HCT116 (cell line): ENCODE results near the gene HLCS. TPM values are rescaled to one million over a fixed set of nuclear protein-coding genes. Genes with fewer than 3 reads are reported as not detected.
A peak's percentile ranks its signal among the peaks of the same experiment; 100 is the strongest.

Experiments
- ATAC-seq: fragments of 200-7000 bp; cut with Tn5 transposase; 2 replicates; pipeline ENCODE4 v1.9.1; 2020; ENCODE audit warnings: mild to moderate bottlenecking, moderate library complexity
- BruUV-seq: library from RNA; stranded (reverse); fragments of 400-500 nt; replicated peaks from 2 replicates; lab custom pipeline; 2021; lab: Mats Ljungman, UMichigan
- CTCF ChIA-PET: fragments of 300-600 bp; sonication (Branson Sonifier 250); formaldehyde crosslinking; loops from one replicate; lab custom pipeline; 2021; ENCODE audit warnings: antibody characterized with exemption; lab: Charles Lee
- POLR2A ChIA-PET: fragments of 300-600, 350-600 bp; sonication (Branson Sonifier 250); formaldehyde crosslinking; loops from one replicate; lab custom pipeline; 2021; ENCODE audit warnings: antibody characterized with exemption; lab: Charles Lee
- RAD21 ChIA-PET, 2 experiments: fragments of 300-600 bp; sonication (Branson Sonifier 250); formaldehyde crosslinking; loops; one replicate each; lab custom pipeline; 2023; ENCODE audit warnings: low total read pairs in 2 of 2; ENCODE audit not compliant: uncharacterized antibody in 2 of 2, unreplicated experiment in 2 of 2, low non-redundant PET in 1 of 2; lab: Charles Lee
- DNase-seq: peaks from one replicate; pipeline ENCODE4 v3.0.0-alpha.2; 2010; ENCODE audit warnings: low read depth, low spot score
- H2AFZ ChIP-seq: fragments of 200-600 bp; shearing (Covaris generic), sonication (generic); 2 replicates; pipeline ENCODE4 v1.6.1; 2017; ENCODE audit warnings: low read depth, mixed run types, mixed read lengths, antibody characterized with exemption, low read length; ENCODE audit not compliant: poor library complexity, severe bottlenecking
- H3K27ac ChIP-seq: 2 replicates; pipeline ENCODE4 v1.5.1; 2012; ENCODE audit warnings: low read depth, low read length
- H3K27me3 ChIP-seq: fragments of 200-600 bp; sonication (generic); 2 replicates; pipeline ENCODE4 v1.6.1; 2016; ENCODE audit warnings: mixed run types, low read length, mixed read lengths; ENCODE audit not compliant: insufficient read depth
- H3K36me3 ChIP-seq, 2 experiments: fragments of 200-500 bp in 1 of 2; fragments of 200-600 bp in 1 of 2; sonication (Bioruptor generic) in 1 of 2; sonication (generic) in 1 of 2; 2 replicates each; pipeline versions ENCODE4 v1.5.1 to v1.6.1; 2014 to 2016; ENCODE audit warnings: low read length in 2 of 2, inconsistent platforms in 1 of 2, mixed read lengths in 1 of 2, mixed run types in 1 of 2; ENCODE audit not compliant: insufficient read depth in 2 of 2, control insufficient read depth in 1 of 2
- H3K4me1 ChIP-seq, 2 experiments: fragments of 200-600 bp in 1 of 2; sonication (generic) in 1 of 2; 2 replicates each; pipeline versions ENCODE4 v1.5.1 to v1.6.1; 2012 to 2017; ENCODE audit warnings: low read length in 2 of 2, inconsistent platforms in 1 of 2, mild to moderate bottlenecking in 1 of 2, mixed read lengths in 1 of 2, mixed run types in 1 of 2, moderate library complexity in 1 of 2; ENCODE audit not compliant: insufficient read depth in 2 of 2, control insufficient read depth in 1 of 2
- H3K4me2 ChIP-seq: fragments of 200-600 bp; sonication (generic); 2 replicates; pipeline ENCODE4 v1.6.1; 2017; ENCODE audit warnings: mixed run types, low read length, mixed read lengths
- H3K4me3 ChIP-seq, 2 experiments: fragments of 200-600 bp in 1 of 2; sonication (generic) in 1 of 2; replicated peaks in 1 of 2; 2 replicates each; pipeline ENCODE4 v1.5.1; 2011 to 2016; ENCODE audit warnings: low read length in 2 of 2, control low read depth in 1 of 2, low read depth in 1 of 2, mild to moderate bottlenecking in 1 of 2, mixed read lengths in 1 of 2, mixed run types in 1 of 2
- H3K79me2 ChIP-seq: fragments of 200-600 bp; sonication (generic); 2 replicates; pipeline ENCODE4 v1.6.1; 2017; ENCODE audit warnings: mild to moderate bottlenecking, mixed run types, low read length, moderate library complexity, mixed read lengths; ENCODE audit not compliant: insufficient read depth
- H3K9ac ChIP-seq: fragments of 200-600 bp; sonication (generic); 2 replicates; pipeline ENCODE4 v1.6.1; 2016; ENCODE audit warnings: low read length, mixed read lengths
- H3K9me2 ChIP-seq: fragments of 200-600 bp; sonication (generic), shearing (Covaris generic); 2 replicates; pipeline ENCODE4 v1.6.1; 2017; ENCODE audit warnings: mixed run types, mild to moderate bottlenecking, moderate library complexity; ENCODE audit not compliant: insufficient read depth
- H3K9me3 ChIP-seq, 2 experiments: fragments of 200-500 bp in 1 of 2; fragments of 200-600 bp in 1 of 2; sonication (Bioruptor generic) in 1 of 2; sonication (generic) in 1 of 2; 2 replicates each; pipeline ENCODE4 v1.6.1; 2014 to 2017; ENCODE audit warnings: low read length in 2 of 2, mixed read lengths in 2 of 2, inconsistent platforms in 1 of 2, low read depth in 1 of 2, mild to moderate bottlenecking in 1 of 2, mixed run types in 1 of 2, moderate library complexity in 1 of 2; ENCODE audit not compliant: control insufficient read depth in 1 of 2, insufficient read depth in 1 of 2
- H4K20me1 ChIP-seq: fragments of 200-600 bp; sonication (generic), shearing (Covaris generic); 2 replicates; pipeline ENCODE4 v1.6.1; 2017; ENCODE audit warnings: mixed run types, mild to moderate bottlenecking, moderate library complexity; ENCODE audit not compliant: insufficient read depth
- CBX3 ChIP-seq: IDR thresholded peaks from 2 replicates; pipeline ENCODE4 v1.6.1; 2012; ENCODE audit warnings: low read depth
- ELF1 ChIP-seq: IDR thresholded peaks from 2 replicates; pipeline ENCODE4 v1.6.1; 2012; ENCODE audit warnings: low read depth, borderline replicate concordance
- EZH2 ChIP-seq: fragments of 200-600 bp; sonication (generic); IDR thresholded peaks from 2 replicates; pipeline ENCODE4 v1.6.1; 2017; ENCODE audit warnings: antibody characterized with exemption, mixed run types
- EZH2phosphoT487 ChIP-seq: fragments of 200-600 bp; IDR thresholded peaks from 2 replicates; pipeline ENCODE4 v1.6.1; 2018; ENCODE audit warnings: antibody characterized with exemption, borderline replicate concordance
- FOSL1 ChIP-seq: IDR thresholded peaks from 2 replicates; pipeline ENCODE4 v1.6.1; 2012; ENCODE audit warnings: low read depth
- JUND ChIP-seq: IDR thresholded peaks from 2 replicates; pipeline ENCODE4 v1.6.1; 2012
- MAX ChIP-seq: IDR thresholded peaks from 2 replicates; pipeline ENCODE4 v1.6.1; 2012
- POLR2A ChIP-seq: IDR thresholded peaks from 2 replicates; pipeline ENCODE4 v1.7.0; 2011; ENCODE audit warnings: borderline replicate concordance; ENCODE audit not compliant: insufficient read depth, insufficient read length; ENCODE audit errors: extremely low read depth
- REST ChIP-seq: IDR thresholded peaks from 2 replicates; pipeline ENCODE4 v1.6.1; 2012; ENCODE audit warnings: low read depth
- SIN3A ChIP-seq: IDR thresholded peaks from 2 replicates; pipeline ENCODE4 v1.6.1; 2012; ENCODE audit warnings: low read depth
- SP1 ChIP-seq: IDR thresholded peaks from 2 replicates; pipeline ENCODE4 v1.6.1; 2012; ENCODE audit warnings: low read depth
- SRF ChIP-seq: IDR thresholded peaks from 2 replicates; pipeline ENCODE4 v1.6.1; 2012; ENCODE audit warnings: low read depth
- TCF7L2 ChIP-seq: IDR thresholded peaks from 2 replicates; pipeline ENCODE4 v1.7.0; 2011; ENCODE audit warnings: borderline replicate concordance, inconsistent platforms; ENCODE audit not compliant: insufficient read depth, insufficient read length; ENCODE audit errors: extremely low read depth
- ZFX ChIP-seq: fragments of 450-650 bp; IDR thresholded peaks from 2 replicates; pipeline ENCODE4 v1.6.1; 2017
- ZNF274 ChIP-seq: fragments of 200-500 bp; sonication (Bioruptor generic); IDR thresholded peaks from 2 replicates; pipeline ENCODE4 v1.6.1; 2014; ENCODE audit warnings: mild to moderate bottlenecking, low read depth, low read length, inconsistent platforms
- intact Hi-C: fragments of 100-400 bp; cut with micrococcal nuclease; formaldehyde crosslinking; loops from 2 replicates; pipeline ENCODE4 v1.10.0; 2022
- total RNA-seq: library from RNA; stranded (reverse); gene quantifications from one replicate; pipeline ENCODE4 v1.2.1, GENCODE V29; 2021; ENCODE audit not compliant: unreplicated experiment

The HLCS gene
- total RNA-seq, 1 experiment from 2014 or later: 18.5 TPM

GRCh38 chr21:36835383-36835795, 131.1 kb downstream of the HLCS start:
- no peak overlapping the region for H3K4me2 ChIP-seq
- RAD21 ChIA-PET: no interaction called here
- H3K4me1 ChIP-seq: peaks cover 0 to 6% of the 10 kb centered on the region in 2 experiments; a peak in 1 of 4 replicates
- CTCF ChIA-PET: no interaction called here
- ATAC-seq: peak; percentile 91
- no peak for DNase-seq
- intact Hi-C loops: no loop called here
- BruUV-seq: no TSS peak
- H3K27me3 ChIP-seq: no peaks in the 10 kb centered on the region
- H2AFZ ChIP-seq: no peak overlapping the region
- H3K4me3 ChIP-seq: no peak overlapping the region
- H3K9ac ChIP-seq: no peak overlapping the region
- no peak overlapping the region for H3K27ac ChIP-seq
- no peaks in the 10 kb centered on the region for H3K9me3 ChIP-seq
- H3K9me2 ChIP-seq: no peaks in the 10 kb centered on the region
- H3K36me3 ChIP-seq: no peaks in the 10 kb centered on the region
- H4K20me1 ChIP-seq: no peaks in the 10 kb centered on the region
- no peaks in the 10 kb centered on the region for H3K79me2 ChIP-seq
- POLR2A ChIA-PET: no interaction called here
- TF ChIP-seq EZH2 (no peak), SP1 (no peak), ZFX (no peak), ELF1 (no peak), JUND (no peak), FOSL1 (no peak), SIN3A (no peak), CBX3 (no peak), ZNF274 (no peak), REST (no peak), POLR2A (no peak), TCF7L2 (no peak), SRF (no peak), EZH2phosphoT487 (no peak), MAX (no peak)
